Ramos (cell line): ENCODE results near the gene PPP2R5C.
"Not testable (repeated sequence)": the region's sequence is repeated elsewhere in the genome, so short reads cannot be mapped to it uniquely, and the experiment has no call there.

Source experiments
- in situ Hi-C: fragments of 300-500 bp; cut with MboI; formaldehyde crosslinking; loops from one replicate; pipeline ENCODE4 v1.14.3; 2022; ENCODE audit warnings: low sequenced_read_pairs; ENCODE audit not compliant: unreplicated experiment

PPP2R5C gene

DNA sequence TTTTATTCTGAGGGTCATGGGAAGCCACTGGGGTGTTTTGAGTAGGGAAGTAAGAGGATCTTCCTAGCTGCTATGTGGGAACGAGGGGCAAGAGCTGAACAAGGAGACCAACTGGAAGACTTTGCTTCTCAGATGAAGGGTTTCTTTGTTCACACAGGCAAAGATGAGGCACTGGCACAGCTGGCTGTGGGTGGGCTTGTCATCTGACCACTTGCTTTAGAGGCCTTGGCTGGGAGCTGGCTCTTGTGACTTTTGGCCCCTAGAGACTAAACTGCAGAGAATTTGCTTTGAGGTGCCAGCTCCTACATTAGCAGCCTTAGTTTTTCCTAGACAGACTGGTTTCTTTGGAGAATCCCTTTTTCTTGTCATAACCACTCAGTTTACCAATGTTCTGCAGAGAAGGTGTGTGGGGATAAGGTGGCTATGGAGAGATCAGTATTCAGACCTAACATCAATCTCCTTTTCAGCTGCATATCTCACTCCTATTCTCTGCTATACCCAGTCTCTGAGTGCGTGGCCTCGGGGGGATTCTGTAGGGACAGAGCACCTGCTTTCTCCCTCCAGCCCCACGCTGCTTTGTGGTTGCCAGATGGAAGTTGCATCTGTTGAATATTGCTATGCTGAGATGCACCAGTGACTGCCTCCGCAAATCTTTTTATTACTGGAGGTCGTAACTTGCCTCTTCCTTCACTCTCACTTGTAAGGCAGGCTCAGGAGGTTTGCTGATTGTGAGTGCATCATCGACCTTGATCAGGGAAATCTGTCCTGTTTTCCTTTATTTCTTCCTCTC, 12.7 kb downstream of the PPP2R5C start:
- in situ Hi-C loops, result loop anchor here (5.0 kb wide), 2 partner anchors 68 to 173 kb away; no protein-coding TSS in a partner anchor

- in situ Hi-C loops, result loop anchor here (5.0 kb wide), 2 partner anchors 67 to 172 kb away; no protein-coding TSS in a partner anchor
Measured at GRCh38 chr14:101774814-101775213, 13.3 kb downstream of the PPP2R5C start.

- in situ Hi-C loops, result no loop called here
Measured at GRCh38 chr14:101775826-101776225, 14.3 kb downstream of the PPP2R5C start.

GRCh38 chr14:101776344-101776743, 14.8 kb downstream of the PPP2R5C start:
- in situ Hi-C loops, result no loop called here

GRCh38 chr14:101780390-101780789, 18.9 kb downstream of the PPP2R5C start:
- in situ Hi-C loops, result no loop called here

- in situ Hi-C loops, result no loop called here
Measured at GRCh38 chr14:101780887-101781239, 19.4 kb downstream of the PPP2R5C start.

GRCh38 chr14:101781240-101782061, 19.9 kb downstream of the PPP2R5C start:
- in situ Hi-C loops, result no loop called here

GRCh38 chr14:101783260-101784016, 21.9 kb downstream of the PPP2R5C start:
- in situ Hi-C loops, result no loop called here

DNA sequence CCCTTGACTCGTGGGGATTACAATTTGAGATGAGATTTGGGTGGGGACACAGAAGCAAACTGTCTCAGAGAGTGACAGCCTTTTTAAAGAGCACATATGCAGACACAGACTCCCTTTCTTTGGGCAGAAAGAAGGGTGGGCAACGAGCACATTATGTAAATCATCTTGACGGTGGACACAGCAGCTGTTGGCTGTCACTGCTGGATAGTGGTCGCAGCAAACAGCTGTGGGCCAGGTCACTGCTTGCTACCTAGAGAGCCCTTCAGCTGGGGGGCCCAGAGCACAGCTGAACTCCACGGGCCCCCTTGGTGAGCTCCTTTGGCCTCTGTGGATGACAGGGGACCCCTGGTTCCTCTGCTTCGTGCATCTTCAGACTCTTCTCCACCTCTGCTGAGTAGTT, 23.1 kb downstream of the PPP2R5C start:
- in situ Hi-C loops, result no loop called here

DNA sequence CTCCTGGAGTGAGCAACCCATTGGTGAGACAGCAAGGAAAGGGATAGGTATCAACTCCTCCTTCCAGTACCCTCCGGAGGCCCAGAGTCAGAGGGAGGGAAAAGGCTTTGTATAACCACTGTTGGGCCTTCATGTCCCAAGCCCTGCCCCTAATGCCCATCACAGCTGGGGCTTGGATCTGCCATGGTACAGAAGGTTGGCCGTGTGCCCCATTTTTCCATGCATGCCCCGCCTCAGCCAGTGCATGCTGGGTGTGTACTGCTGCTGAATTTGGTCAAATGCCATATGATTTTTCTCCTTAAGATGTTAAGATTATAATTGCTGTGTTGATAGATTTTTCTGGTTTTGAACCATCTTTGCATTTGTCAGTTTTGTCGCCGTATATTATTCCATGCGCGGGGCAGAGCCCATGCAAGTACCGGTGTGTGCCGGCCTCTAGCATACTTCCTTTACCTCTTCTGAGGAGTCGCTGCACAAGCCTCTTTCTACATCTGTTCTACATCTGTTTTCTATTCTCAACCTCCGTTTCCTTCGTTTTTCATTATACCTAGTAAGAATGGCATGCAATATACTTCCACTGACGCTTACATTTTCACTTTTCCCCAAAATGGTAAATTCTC, 26.6 kb downstream of the PPP2R5C start:
- in situ Hi-C loops, result no loop called here

- in situ Hi-C loops, result no loop called here
Measured at GRCh38 chr14:101789222-101789621, 27.7 kb downstream of the PPP2R5C start.

DNA sequence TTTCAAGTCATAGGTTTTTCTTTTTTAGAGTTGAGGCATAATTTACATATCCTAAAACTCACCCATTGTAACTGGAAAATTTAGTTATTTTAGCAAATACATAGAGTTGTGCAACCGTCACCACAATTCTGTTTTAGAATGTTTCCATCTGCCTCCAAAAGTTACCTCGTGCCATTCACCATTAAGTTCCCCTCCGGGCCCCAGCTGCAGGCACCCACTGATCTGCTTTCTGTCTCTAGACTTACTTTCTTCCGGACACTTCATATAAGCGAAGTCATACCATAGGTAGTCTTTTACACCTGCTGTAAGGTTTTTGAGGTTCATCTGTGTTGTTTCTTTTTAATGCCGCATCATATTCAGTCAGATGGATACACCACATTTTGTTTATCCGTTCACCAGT, 28.7 kb downstream of the PPP2R5C start:
- in situ Hi-C loops, result no loop called here

DNA sequence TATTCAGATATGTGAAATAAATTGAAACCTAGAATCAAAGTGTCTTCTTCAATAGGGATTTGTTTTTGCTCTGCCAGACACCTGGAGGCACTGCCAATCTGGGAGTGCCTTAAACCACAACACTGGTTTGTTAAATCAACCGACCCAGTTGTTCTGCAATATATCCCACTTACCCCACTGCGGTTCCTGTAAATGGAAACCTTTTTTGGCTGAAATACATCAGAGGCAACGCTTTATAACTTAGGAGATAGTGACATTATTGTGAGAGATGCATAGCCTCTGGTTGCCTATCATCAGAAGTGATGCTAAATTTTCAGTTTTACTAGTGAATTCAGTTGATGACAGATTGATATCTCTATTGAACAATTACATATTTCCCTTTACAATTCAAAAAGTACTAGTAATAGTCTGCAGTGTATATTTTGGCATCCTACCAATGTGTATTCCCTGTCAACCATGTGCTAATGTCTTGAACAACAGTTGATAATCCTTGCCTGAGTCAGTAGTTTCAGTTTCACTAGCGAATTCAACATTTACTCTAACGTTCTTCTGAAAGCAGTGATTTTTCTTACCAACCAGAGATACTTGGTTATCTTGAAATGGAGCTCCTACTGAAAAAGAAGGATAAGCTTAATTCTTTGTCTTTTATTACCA, 30.5 kb downstream of the PPP2R5C start:
- in situ Hi-C loops, result no loop called here

- in situ Hi-C loops, result no loop called here
Measured at GRCh38 chr14:101796016-101796415, 34.5 kb downstream of the PPP2R5C start.

GRCh38 chr14:101796479-101796878, 35.0 kb downstream of the PPP2R5C start:
- in situ Hi-C loops, result no loop called here

DNA sequence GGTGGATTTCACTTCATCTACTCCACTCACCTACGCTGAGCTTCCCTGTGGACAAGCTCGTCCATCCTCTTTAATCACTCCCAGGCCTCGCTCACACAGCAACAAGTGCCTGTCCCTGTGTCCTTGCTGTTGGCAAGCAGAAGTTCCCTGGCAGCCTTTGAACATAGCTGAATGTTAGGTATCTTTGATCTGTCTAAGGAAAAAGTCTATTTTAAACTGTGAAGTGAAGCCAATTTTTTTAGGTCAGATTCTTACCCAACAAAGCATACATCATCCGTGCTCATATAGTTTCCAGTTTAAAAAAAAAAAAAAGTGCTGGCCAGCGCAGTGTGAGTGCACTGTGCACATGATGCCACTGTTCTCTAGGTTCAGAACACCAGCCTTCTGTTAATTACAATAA, 36.3 kb downstream of the PPP2R5C start:
- in situ Hi-C loops, result no loop called here

DNA sequence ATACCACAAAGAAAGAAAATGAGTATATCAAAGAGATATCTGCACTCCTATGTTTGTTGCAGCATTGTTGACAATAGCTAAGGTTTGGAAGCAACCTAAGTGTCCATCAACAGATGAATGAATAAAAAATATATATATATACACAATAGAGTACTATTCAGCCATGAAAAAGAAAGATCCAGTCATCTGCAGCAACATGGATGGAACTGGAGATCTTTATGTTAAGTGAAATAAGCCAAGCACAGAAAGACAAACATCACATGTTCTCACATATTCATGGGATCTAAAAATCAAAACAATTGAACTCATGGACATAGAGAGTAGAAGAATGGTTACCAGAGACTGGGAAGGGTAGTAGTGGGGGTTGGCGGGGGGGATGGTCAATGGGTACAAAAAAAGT, 42.9 kb downstream of the PPP2R5C start:
- in situ Hi-C loops, result not testable (repeated sequence)

GRCh38 chr14:101806252-101806651, 44.7 kb downstream of the PPP2R5C start:
- in situ Hi-C loops, result not testable (repeated sequence)

DNA sequence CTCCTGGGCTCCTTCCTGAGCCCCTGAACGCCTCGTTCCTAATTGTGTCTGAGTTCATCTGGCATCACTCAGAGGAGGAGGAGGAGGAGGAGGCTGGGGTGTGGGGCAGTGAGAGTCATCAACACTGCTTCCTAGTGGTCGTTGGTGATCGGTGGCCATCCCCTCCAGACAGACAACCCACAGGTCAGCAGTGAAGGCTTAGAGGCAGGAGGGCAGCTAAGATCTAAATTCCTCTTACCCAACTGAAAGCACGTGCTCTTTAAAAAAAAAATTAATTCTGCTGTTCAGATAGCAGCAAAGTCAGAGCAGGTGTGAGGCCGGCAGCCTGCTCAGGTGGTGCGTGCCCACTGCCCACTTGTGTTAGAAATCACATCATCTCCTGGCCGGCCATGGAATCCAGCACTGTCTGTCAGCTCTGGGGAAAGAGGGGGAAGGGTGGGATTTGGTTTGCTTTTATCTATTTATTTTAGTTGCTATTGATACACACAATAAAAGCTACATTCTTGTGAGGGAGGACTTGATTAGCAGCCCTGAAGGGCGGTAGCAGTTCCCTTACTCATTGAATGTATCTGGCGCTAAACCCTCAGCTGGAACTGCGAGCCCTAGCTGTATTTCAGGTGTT, 46.6 kb downstream of the PPP2R5C start:
- in situ Hi-C loops, result no loop called here
